ENCODE data around the gene RANBP17. TPM values are rescaled to one million over a fixed set of nuclear protein-coding genes. Genes with fewer than 3 reads are reported as not detected.
"Not testable (repeated sequence)": the region's sequence is repeated elsewhere in the genome, so short reads cannot be mapped to it uniquely, and the experiment has no call there.

RANBP17 gene
- total RNA-seq, 1 experiment from 2014 or later, result not detected

GRCh38 chr5:171291371-171291770 lies 429.6 kb downstream of the RANBP17 start:
- no peak for DNase-seq (ENCODE audit: low spot score)
- Histone ChIP-seq H3K4me3 (ENCODE audit: low read depth, low read length, poor library complexity, severe bottlenecking) (no peak overlapping the region), H3K4me1 (ENCODE audit: insufficient read depth, low read length, poor library complexity, severe bottlenecking) (no peaks in the 10 kb centered on the region), H3K27ac (ENCODE audit: low read depth, low read length, poor library complexity, severe bottlenecking) (no peak overlapping the region), H3K27me3 (replicated peaks; ENCODE audit: insufficient read depth, low read depth, low read length, poor library complexity) (peaks cover 12% of the 10 kb centered on the region), H3K36me3 (ENCODE audit: insufficient read depth, low read length, poor library complexity, severe bottlenecking) (no peaks in the 10 kb centered on the region), H3K9me3 (ENCODE audit: low read depth, low read length, poor library complexity, severe bottlenecking) (no peaks in the 10 kb centered on the region)
- intact Hi-C loops (cut with micrococcal nuclease; ENCODE audit: unreplicated experiment), result no loop called here
- POLR2A ChIA-PET (ENCODE audit: low non-redundant PET), result no interaction called here
- CTCF ChIA-PET, result no interaction called here
- BruUV-seq (replicated peaks), result no TSS peak
- no peak for TF ChIP-seq EZH2 (IDR thresholded peaks at IDR 0.05; ENCODE audit: borderline replicate concordance, low read depth, low read length, poor library complexity, severe bottlenecking)
- no peak for TF ChIP-seq CTCF (conservative IDR thresholded peaks at IDR 0.05; ENCODE audit: low read depth, low read length)

GRCh38 chr5:171295299-171295698 lies 433.5 kb downstream of the RANBP17 start:
- peaks cover 8% of the 10 kb centered on the region for H3K27me3 ChIP-seq (replicated peaks; ENCODE audit: insufficient read depth, low read depth, low read length, poor library complexity)
- TF ChIP-seq CTCF (conservative IDR thresholded peaks at IDR 0.05; ENCODE audit: low read depth, low read length), result no peak
- no peak for TF ChIP-seq EZH2 (IDR thresholded peaks at IDR 0.05; ENCODE audit: borderline replicate concordance, low read depth, low read length, poor library complexity, severe bottlenecking)
- H3K36me3 ChIP-seq (ENCODE audit: insufficient read depth, low read length, poor library complexity, severe bottlenecking), result no peaks in the 10 kb centered on the region
- no peak overlapping the region for H3K4me3 ChIP-seq (ENCODE audit: low read depth, low read length, poor library complexity, severe bottlenecking)
- H3K4me1 ChIP-seq (ENCODE audit: insufficient read depth, low read length, poor library complexity, severe bottlenecking), result no peaks in the 10 kb centered on the region
- BruUV-seq (replicated peaks), result no TSS peak
- CTCF ChIA-PET, result no interaction called here
- H3K27ac ChIP-seq (ENCODE audit: low read depth, low read length, poor library complexity, severe bottlenecking), result no peak overlapping the region
- H3K9me3 ChIP-seq (ENCODE audit: low read depth, low read length, poor library complexity, severe bottlenecking), result no peaks in the 10 kb centered on the region
- POLR2A ChIA-PET (ENCODE audit: low non-redundant PET), result no interaction called here
- no peak for DNase-seq (ENCODE audit: low spot score)
- intact Hi-C loops (cut with micrococcal nuclease; ENCODE audit: unreplicated experiment), result no loop called here

DNA sequence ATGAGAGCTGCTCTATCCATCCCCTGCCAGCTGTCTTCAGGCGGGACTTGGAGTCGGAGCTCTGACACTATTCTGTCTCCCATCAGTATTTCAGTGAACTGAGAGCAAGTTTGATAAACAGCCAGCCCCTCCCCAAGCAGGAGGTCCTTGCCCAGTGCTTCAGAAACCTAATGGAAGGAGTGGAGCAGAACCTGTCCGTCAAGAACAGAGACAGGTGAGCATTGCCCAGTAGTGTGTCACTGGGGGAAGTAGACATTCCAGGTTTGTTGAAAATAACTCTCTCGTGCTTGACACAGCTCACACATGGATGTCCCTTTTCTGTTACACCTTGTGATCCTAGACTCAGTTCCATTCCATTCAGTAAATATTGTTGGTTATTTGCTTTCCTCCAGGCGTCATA lies 434.0 kb downstream of the RANBP17 start:
- intact Hi-C loops (cut with micrococcal nuclease; ENCODE audit: unreplicated experiment), result no loop called here
- DNase-seq (ENCODE audit: low spot score), result no peak
- Histone ChIP-seq H3K4me3 (ENCODE audit: low read depth, low read length, poor library complexity, severe bottlenecking) (no peak overlapping the region), H3K27ac (ENCODE audit: low read depth, low read length, poor library complexity, severe bottlenecking) (no peak overlapping the region), H3K27me3 (replicated peaks; ENCODE audit: insufficient read depth, low read depth, low read length, poor library complexity) (peaks cover 13% of the 10 kb centered on the region), H3K4me1 (ENCODE audit: insufficient read depth, low read length, poor library complexity, severe bottlenecking) (no peaks in the 10 kb centered on the region), H3K9me3 (ENCODE audit: low read depth, low read length, poor library complexity, severe bottlenecking) (no peaks in the 10 kb centered on the region), H3K36me3 (ENCODE audit: insufficient read depth, low read length, poor library complexity, severe bottlenecking) (no peaks in the 10 kb centered on the region)
- BruUV-seq (replicated peaks), result no TSS peak
- ChIA-PET POLR2A (ENCODE audit: low non-redundant PET) (no interaction called here), CTCF (no interaction called here)
- TF ChIP-seq EZH2 (IDR thresholded peaks at IDR 0.05; ENCODE audit: borderline replicate concordance, low read depth, low read length, poor library complexity, severe bottlenecking), result no peak
- TF ChIP-seq CTCF (conservative IDR thresholded peaks at IDR 0.05; ENCODE audit: low read depth, low read length), result no peak

- H3K27ac ChIP-seq (ENCODE audit: low read depth, low read length, poor library complexity, severe bottlenecking); intact Hi-C loops (cut with micrococcal nuclease; ENCODE audit: unreplicated experiment); H3K4me3 ChIP-seq (ENCODE audit: low read depth, low read length, poor library complexity, severe bottlenecking); H3K36me3 ChIP-seq (ENCODE audit: insufficient read depth, low read length, poor library complexity, severe bottlenecking); H3K9me3 ChIP-seq (ENCODE audit: low read depth, low read length, poor library complexity, severe bottlenecking); BruUV-seq (replicated peaks); H3K4me1 ChIP-seq (ENCODE audit: insufficient read depth, low read length, poor library complexity, severe bottlenecking); DNase-seq (ENCODE audit: low spot score); POLR2A ChIA-PET (ENCODE audit: low non-redundant PET): not testable (repeated sequence)
- peaks cover 32% of the 10 kb centered on the region for H3K27me3 ChIP-seq (replicated peaks; ENCODE audit: insufficient read depth, low read depth, low read length, poor library complexity)
- CTCF ChIA-PET, result interaction anchor here (0.5 kb wide), 1 partner anchor 26 kb away, joined by 3 read pairs; no protein-coding TSS in a partner anchor
Measured at GRCh38 chr5:171297941-171298340, 436.1 kb downstream of the RANBP17 start.

Measured in A673 (cell line).